DMS79 (cell line): ENCODE measurements around the gene FANCM.

Experiments
- DNase-seq: peaks from one replicate; lab custom pipeline; 2025; lab: John Stamatoyannopoulos, UW

Gene FANCM

GRCh38 chr14:45227566-45227965 lies 91.8 kb downstream of the FANCM start:
- no peak for DNase-seq

GRCh38 chr14:45238988-45239387 lies 103.3 kb downstream of the FANCM start:
- no peak for DNase-seq

GRCh38 chr14:45242706-45243105 lies 107.0 kb downstream of the FANCM start:
- DNase-seq = no peak

GRCh38 chr14:45246151-45246550 lies 110.4 kb downstream of the FANCM start:
- no peak for DNase-seq

- no peak for DNase-seq
Measured at GRCh38 chr14:45246691-45247090, 111.0 kb downstream of the FANCM start.

- no peak for DNase-seq
Measured at GRCh38 chr14:45247427-45247826, 111.7 kb downstream of the FANCM start.

- DNase-seq = no peak
Measured at GRCh38 chr14:45249856-45250575, 114.3 kb downstream of the FANCM start.
